DOHH2 (cell line): ENCODE measurements around the gene ETFA.

Source experiments
- CTCF ChIP-seq: fragments of 200-600 bp; sonication (generic); IDR thresholded peaks from one replicate; pipeline ENCODE4 v1.5.1; 2014; ENCODE audit warnings: antibody characterized with exemption, mild to moderate bottlenecking, low read depth, low read length; ENCODE audit not compliant: poor library complexity, severe bottlenecking
- EZH2phosphoT487 ChIP-seq: fragments of 200-600 bp; sonication (generic); IDR thresholded peaks from 2 replicates; pipeline ENCODE4 v1.6.1; 2017; ENCODE audit warnings: borderline replicate concordance, mild to moderate bottlenecking, antibody characterized with exemption, low read length, moderate library complexity, mixed read lengths

DNA sequence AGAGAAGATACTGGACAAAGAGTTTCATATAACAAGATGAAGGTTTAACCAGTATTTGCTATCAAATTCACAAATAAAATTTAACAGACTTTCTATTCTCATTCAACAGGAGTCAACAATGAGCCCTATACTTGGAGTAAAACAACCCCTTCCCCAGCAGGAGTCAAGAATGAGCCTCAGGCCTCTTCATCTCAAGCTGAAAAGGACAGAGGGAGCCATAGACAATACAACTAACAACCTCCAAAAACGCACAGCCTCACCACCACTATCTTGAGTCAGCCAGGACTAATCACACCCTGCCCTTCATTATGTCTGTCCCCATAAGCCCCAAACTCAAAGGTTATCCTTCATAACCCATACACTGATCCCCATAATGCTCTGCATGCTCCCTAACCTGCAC lies 36.4 kb downstream of the ETFA start:
- TF ChIP-seq CTCF: no peak
- TF ChIP-seq EZH2phosphoT487: no peak
